B cell (primary cell): ENCODE data around the gene KRTAP10-3.

Source experiments
- CTCF ChIP-seq: fragments of 200-600 bp; IDR thresholded peaks from one replicate; pipeline ENCODE4 v1.8.0; 2022; ENCODE audit warnings: antibody characterized with exemption, mild to moderate bottlenecking
- EZH2 ChIP-seq: IDR thresholded peaks from 2 replicates; pipeline ENCODE4 v1.6.1; 2012; ENCODE audit warnings: borderline replicate concordance, low read depth, mild to moderate bottlenecking, moderate library complexity, low read length; ENCODE audit not compliant: insufficient read depth, poor library complexity, severe bottlenecking

DNA sequence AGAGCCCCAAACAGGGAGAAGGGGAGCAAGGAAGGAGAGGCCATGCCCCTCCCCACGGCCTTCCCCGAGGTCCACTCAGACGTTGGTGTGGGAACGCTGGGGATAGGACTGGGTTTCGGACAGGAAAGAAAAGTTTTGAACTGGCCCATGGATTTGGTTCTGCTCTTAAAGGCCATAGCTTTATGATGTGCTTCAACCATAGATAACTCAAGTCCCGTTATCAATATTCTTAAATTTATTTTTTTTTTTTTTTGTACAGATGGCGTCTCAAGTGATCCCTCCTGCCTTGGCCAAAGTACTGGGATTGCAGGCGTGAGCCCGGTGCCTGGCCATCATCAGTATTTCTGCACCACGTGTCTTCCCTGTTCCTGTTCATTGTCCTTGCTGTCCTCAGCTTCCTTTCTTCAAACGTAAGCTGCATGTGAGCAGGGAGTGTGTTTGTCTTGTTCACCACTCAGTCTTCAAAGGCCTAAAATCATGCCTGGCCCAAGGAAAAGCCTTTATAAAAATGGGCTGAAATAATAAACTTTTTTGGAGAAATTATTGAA is 17.8 kb downstream of the KRTAP10-3 start:
- TF ChIP-seq CTCF (no peak), EZH2 (no peak)
